Ishikawa (cell line): ENCODE results near the gene HS2ST1.

ENCODE experiments used
- CEBPB ChIP-seq: IDR thresholded peaks from 2 replicates; pipeline ENCODE4 v1.6.1; 2012
- CREB1 ChIP-seq: IDR thresholded peaks from 2 replicates; pipeline ENCODE4 v1.6.1; 2012; ENCODE audit warnings: low read depth
- EGR1 ChIP-seq: IDR thresholded peaks from 2 replicates; pipeline ENCODE4 v1.6.1; 2012
- EP300 ChIP-seq: IDR thresholded peaks from 2 replicates; pipeline ENCODE4 v1.6.1; 2012; ENCODE audit warnings: borderline replicate concordance
- FOXM1 ChIP-seq: IDR thresholded peaks from 2 replicates; pipeline ENCODE4 v1.6.1; 2012; ENCODE audit warnings: low read depth, borderline replicate concordance
- RAD21 ChIP-seq: IDR thresholded peaks from 2 replicates; pipeline ENCODE4 v1.6.1; 2012; ENCODE audit warnings: low read depth
- TAF1 ChIP-seq: IDR thresholded peaks from 2 replicates; pipeline ENCODE4 v1.6.1; 2012; ENCODE audit warnings: low read depth, mild to moderate bottlenecking
- TCF12 ChIP-seq: IDR thresholded peaks from 2 replicates; pipeline ENCODE4 v1.6.1; 2012; ENCODE audit warnings: low read depth
- TEAD4 ChIP-seq: IDR thresholded peaks from 2 replicates; pipeline ENCODE4 v1.6.1; 2012
- YY1 ChIP-seq: IDR thresholded peaks from 2 replicates; pipeline ENCODE4 v1.6.1; 2012; ENCODE audit warnings: low read depth
- TF ChIP-seq, protein P1 (sequence below): IDR thresholded peaks from 2 replicates; pipeline ENCODE4 v1.6.1; 2012
- TF ChIP-seq, protein P2 (sequence below): IDR thresholded peaks from 2 replicates; pipeline ENCODE4 v1.6.1; 2012; ENCODE audit warnings: low read depth, mild to moderate bottlenecking
- TF ChIP-seq, protein P3 (sequence below): IDR thresholded peaks from 2 replicates; pipeline ENCODE4 v1.6.1; 2012

DNA sequence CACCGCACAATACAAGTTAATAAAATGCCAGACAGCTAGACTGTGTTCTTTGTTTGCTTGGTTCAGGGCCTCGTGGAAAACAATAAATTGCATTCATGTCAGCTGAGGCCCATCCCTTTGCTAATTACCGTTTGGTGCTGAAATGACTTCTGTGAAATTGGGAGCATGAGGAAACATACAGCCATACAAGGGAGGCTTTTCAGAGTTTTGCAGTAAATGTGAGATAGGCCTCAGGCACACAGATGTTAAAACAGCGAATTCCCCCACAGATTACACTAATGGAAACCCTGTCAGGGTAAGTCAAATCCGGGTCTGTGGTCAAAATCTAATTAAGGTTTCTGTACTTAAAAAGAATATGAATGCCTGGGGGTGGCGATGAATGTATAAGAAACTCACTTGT lies 240.7 kb downstream of the HS2ST1 start:
- TF ChIP-seq RAD21 (no peak), TCF12 (no peak), TAF1 (no peak), EGR1 (no peak), YY1 (no peak), FOXM1 (no peak), CREB1 (no peak), EP300 (no peak), CEBPB (no peak), TEAD4 (no peak)
- TF ChIP-seq, protein P1, sequence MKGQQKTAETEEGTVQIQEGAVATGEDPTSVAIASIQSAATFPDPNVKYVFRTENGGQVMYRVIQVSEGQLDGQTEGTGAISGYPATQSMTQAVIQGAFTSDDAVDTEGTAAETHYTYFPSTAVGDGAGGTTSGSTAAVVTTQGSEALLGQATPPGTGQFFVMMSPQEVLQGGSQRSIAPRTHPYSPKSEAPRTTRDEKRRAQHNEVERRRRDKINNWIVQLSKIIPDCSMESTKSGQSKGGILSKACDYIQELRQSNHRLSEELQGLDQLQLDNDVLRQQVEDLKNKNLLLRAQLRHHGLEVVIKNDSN, result no peak
- TF ChIP-seq, protein P2, sequence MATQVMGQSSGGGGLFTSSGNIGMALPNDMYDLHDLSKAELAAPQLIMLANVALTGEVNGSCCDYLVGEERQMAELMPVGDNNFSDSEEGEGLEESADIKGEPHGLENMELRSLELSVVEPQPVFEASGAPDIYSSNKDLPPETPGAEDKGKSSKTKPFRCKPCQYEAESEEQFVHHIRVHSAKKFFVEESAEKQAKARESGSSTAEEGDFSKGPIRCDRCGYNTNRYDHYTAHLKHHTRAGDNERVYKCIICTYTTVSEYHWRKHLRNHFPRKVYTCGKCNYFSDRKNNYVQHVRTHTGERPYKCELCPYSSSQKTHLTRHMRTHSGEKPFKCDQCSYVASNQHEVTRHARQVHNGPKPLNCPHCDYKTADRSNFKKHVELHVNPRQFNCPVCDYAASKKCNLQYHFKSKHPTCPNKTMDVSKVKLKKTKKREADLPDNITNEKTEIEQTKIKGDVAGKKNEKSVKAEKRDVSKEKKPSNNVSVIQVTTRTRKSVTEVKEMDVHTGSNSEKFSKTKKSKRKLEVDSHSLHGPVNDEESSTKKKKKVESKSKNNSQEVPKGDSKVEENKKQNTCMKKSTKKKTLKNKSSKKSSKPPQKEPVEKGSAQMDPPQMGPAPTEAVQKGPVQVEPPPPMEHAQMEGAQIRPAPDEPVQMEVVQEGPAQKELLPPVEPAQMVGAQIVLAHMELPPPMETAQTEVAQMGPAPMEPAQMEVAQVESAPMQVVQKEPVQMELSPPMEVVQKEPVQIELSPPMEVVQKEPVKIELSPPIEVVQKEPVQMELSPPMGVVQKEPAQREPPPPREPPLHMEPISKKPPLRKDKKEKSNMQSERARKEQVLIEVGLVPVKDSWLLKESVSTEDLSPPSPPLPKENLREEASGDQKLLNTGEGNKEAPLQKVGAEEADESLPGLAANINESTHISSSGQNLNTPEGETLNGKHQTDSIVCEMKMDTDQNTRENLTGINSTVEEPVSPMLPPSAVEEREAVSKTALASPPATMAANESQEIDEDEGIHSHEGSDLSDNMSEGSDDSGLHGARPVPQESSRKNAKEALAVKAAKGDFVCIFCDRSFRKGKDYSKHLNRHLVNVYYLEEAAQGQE, result no peak
- TF ChIP-seq, protein P3, sequence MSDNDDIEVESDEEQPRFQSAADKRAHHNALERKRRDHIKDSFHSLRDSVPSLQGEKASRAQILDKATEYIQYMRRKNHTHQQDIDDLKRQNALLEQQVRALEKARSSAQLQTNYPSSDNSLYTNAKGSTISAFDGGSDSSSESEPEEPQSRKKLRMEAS, result no peak
